Measurements from ENCODE around the gene CYP26B1. TPM values are rescaled to one million over a fixed set of nuclear protein-coding genes. Genes with fewer than 3 reads are reported as not detected.

Gene CYP26B1
- total and polyA plus RNA-seq, 4 donors: 0.47 to 1.8 (median 0.65) TPM

- no peak for DNase-seq (ENCODE audit: low spot score)
- 92% methylated on average over 37 of the region's 37 CpGs for WGBS
- Histone ChIP-seq H3K4me3 (ENCODE audit: low read depth in 1 of 3, low read length in 3 of 3) (no peak overlapping the region), H3K4me1 (ENCODE audit: control insufficient read depth in 4 of 4, insufficient read depth in 4 of 4, low read length in 3 of 4) (no peaks in the 10 kb centered on the region), H3K27ac (ENCODE audit: low read depth in 1 of 2, low read length in 2 of 2) (no peak overlapping the region), H3K9me3 (ENCODE audit: control insufficient read depth in 4 of 4, low read length in 3 of 4) (no peaks in the 10 kb centered on the region), H3K27me3 (ENCODE audit: control insufficient read depth in 4 of 4, insufficient read depth in 4 of 4, low read length in 3 of 4) (no peaks in the 10 kb centered on the region), H3K9ac (ENCODE audit: low read depth in 1 of 2, low read length in 2 of 2) (no peak overlapping the region), H3K36me3 (ENCODE audit: control insufficient read depth in 4 of 4, insufficient read depth in 3 of 4, low read depth in 1 of 4, low read length in 3 of 4) (no peaks in the 10 kb centered on the region)
- TF ChIP-seq YY1 (IDR thresholded peaks at IDR 0.05): no peak
- no peak for TF ChIP-seq RXRA (IDR thresholded peaks at IDR 0.05)
Measured at GRCh38 chr2:72131916-72132841, 15.5 kb downstream of the CYP26B1 start.

DNA sequence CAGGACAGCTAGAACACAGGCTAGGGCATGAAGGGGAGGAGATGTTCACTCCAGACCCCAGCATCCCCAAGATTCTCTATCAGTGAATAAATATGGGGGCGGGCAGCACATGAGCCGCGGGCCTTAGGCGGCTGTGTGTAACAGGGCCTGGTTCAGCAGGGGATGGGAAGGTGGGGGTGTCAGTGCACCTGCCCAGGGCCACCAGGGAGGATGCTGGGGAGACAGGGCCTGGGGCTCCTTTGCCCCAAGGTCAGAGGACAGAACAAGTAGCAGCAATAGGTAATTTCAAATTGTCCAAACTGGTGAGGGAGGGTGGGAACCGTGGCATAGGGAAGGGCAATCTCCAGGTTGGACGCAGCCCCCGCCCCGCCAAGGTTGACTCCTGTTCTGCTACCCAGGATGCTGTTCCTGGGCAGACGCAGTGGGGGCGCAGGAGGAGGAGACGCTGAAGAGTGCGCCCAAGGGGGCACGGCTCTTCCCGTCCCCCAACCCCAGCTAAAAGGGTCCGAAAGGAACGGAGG lies 16.2 kb downstream of the CYP26B1 start:
- TF ChIP-seq CTCF (IDR thresholded peaks at IDR 0.05; ENCODE audit: low read depth, low read length, missing input control) (no peak), YY1 (IDR thresholded peaks at IDR 0.05) (no peak), FOXA1 (IDR thresholded peaks at IDR 0.05) (no peak), EGR1 (IDR thresholded peaks at IDR 0.05; ENCODE audit: low read depth in 2 of 2) (no peak), FOXA2 (IDR thresholded peaks at IDR 0.05) (no peak), TAF1 (conservative IDR thresholded peaks at IDR 0.05) (no peak), ZBTB33 (IDR thresholded peaks at IDR 0.05) (no peak), MAX (IDR thresholded peaks at IDR 0.05) (no peak)
- no peaks in the 10 kb centered on the region for H3K9me3 ChIP-seq (ENCODE audit: control insufficient read depth in 4 of 4, low read length in 3 of 4)
- H3K9ac ChIP-seq (ENCODE audit: low read depth in 1 of 2, low read length in 2 of 2): no peak overlapping the region
- H3K4me1 ChIP-seq (ENCODE audit: control insufficient read depth in 4 of 4, insufficient read depth in 4 of 4, low read length in 3 of 4): no peaks in the 10 kb centered on the region
- no peak for DNase-seq (ENCODE audit: low spot score)
- H3K36me3 ChIP-seq (ENCODE audit: control insufficient read depth in 4 of 4, insufficient read depth in 3 of 4, low read depth in 1 of 4, low read length in 3 of 4): no peaks in the 10 kb centered on the region
- 91% methylated on average over 16 of the region's 16 CpGs for WGBS
- H3K27ac ChIP-seq (ENCODE audit: low read depth in 1 of 2, low read length in 2 of 2): no peak overlapping the region
- no peaks in the 10 kb centered on the region for H3K27me3 ChIP-seq (ENCODE audit: control insufficient read depth in 4 of 4, insufficient read depth in 4 of 4, low read length in 3 of 4)
- no peak overlapping the region for H3K4me3 ChIP-seq (ENCODE audit: low read depth in 1 of 3, low read length in 3 of 3)

GRCh38 chr2:72130659-72131360 lies 16.9 kb downstream of the CYP26B1 start:
- WGBS: 50% methylated on average over 26 of the region's 26 CpGs
- Histone ChIP-seq H3K36me3 (ENCODE audit: control insufficient read depth in 4 of 4, insufficient read depth in 3 of 4, low read depth in 1 of 4, low read length in 3 of 4) (no peaks in the 10 kb centered on the region), H3K9ac (ENCODE audit: low read depth in 1 of 2, low read length in 2 of 2) (no peak overlapping the region), H3K27ac (ENCODE audit: low read depth in 1 of 2, low read length in 2 of 2) (no peak overlapping the region), H3K4me3 (ENCODE audit: low read depth in 1 of 3, low read length in 3 of 3) (no peak overlapping the region), H3K4me1 (ENCODE audit: control insufficient read depth in 4 of 4, insufficient read depth in 4 of 4, low read length in 3 of 4) (no peaks in the 10 kb centered on the region), H3K9me3 (ENCODE audit: control insufficient read depth in 4 of 4, low read length in 3 of 4) (no peaks in the 10 kb centered on the region), H3K27me3 (ENCODE audit: control insufficient read depth in 4 of 4, insufficient read depth in 4 of 4, low read length in 3 of 4) (no peaks in the 10 kb centered on the region)
- TF ChIP-seq FOXA1 (IDR thresholded peaks at IDR 0.05) (no peak), RAD21 (IDR thresholded peaks at IDR 0.05) (no peak), MAX (IDR thresholded peaks at IDR 0.05) (no peak), HNF4G (IDR thresholded peaks at IDR 0.05) (no peak), ZBTB33 (IDR thresholded peaks at IDR 0.05) (no peak), FOXA2 (IDR thresholded peaks at IDR 0.05) (no peak), NR2F2 (IDR thresholded peaks at IDR 0.05) (no peak), YY1 (IDR thresholded peaks at IDR 0.05) (no peak), EGR1 (IDR thresholded peaks at IDR 0.05; ENCODE audit: low read depth in 2 of 2) (no peak)
- DNase-seq (ENCODE audit: low spot score): no peak

Data from liver (tissue), 9 donors.